Suppressor macrophage treated with lipopolysaccharide for 4 hours (primary cell): ENCODE data around the gene CEP43.

ENCODE experiments used
- DNase-seq: peaks from one replicate; pipeline ENCODE4 v3.0.0-alpha.2; 2020

CEP43 gene

GRCh38 chr6:166969390-166970002 is 29.7 kb upstream of the CEP43 start:
- DNase-seq = no peak

- DNase-seq = no peak
Observed at GRCh38 chr6:166970091-166970490, 29.1 kb upstream of the CEP43 start.

- DNase-seq = no peak
Observed at GRCh38 chr6:166970776-166971175, 28.4 kb upstream of the CEP43 start.

GRCh38 chr6:166971271-166971670 is 27.9 kb upstream of the CEP43 start:
- no peak for DNase-seq

GRCh38 chr6:166972101-166972500 is 27.1 kb upstream of the CEP43 start:
- DNase-seq = no peak

GRCh38 chr6:166976636-166977035 is 22.6 kb upstream of the CEP43 start:
- DNase-seq = no peak

GRCh38 chr6:166977621-166978525 is 21.3 kb upstream of the CEP43 start:
- DNase-seq = no peak

- DNase-seq = no peak
Observed at GRCh38 chr6:166980738-166981137, 18.5 kb upstream of the CEP43 start.

- DNase-seq = no peak
Observed at GRCh38 chr6:166987448-166987847, 11.7 kb upstream of the CEP43 start.

- no peak for DNase-seq
Observed at GRCh38 chr6:166987930-166988329, 11.3 kb upstream of the CEP43 start.

- DNase-seq = no peak
Observed at GRCh38 chr6:166988674-166989201, 10.5 kb upstream of the CEP43 start.

GRCh38 chr6:166989427-166990032 is 9.7 kb upstream of the CEP43 start:
- peak; percentile 58 for DNase-seq

- DNase-seq = peak; percentile 14
Observed at GRCh38 chr6:166996406-166996805, 2.8 kb upstream of the CEP43 start.

GRCh38 chr6:166997348-166997747 is 1.8 kb upstream of the CEP43 start:
- DNase-seq = no peak

- peak; percentile 72 for DNase-seq
Observed at GRCh38 chr6:166997768-166998255, 1.4 kb upstream of the CEP43 start.

GRCh38 chr6:166998256-166999144 is 697 bp upstream of the CEP43 start:
- peak; percentile 1 for DNase-seq

GRCh38 chr6:166999884-167000253 is 672 bp downstream of the CEP43 start:
- DNase-seq = no peak

GRCh38 chr6:167000759-167001158 is 1.6 kb downstream of the CEP43 start:
- DNase-seq = no peak

- DNase-seq = no peak
Observed at GRCh38 chr6:167005350-167006159, 6.4 kb downstream of the CEP43 start.

GRCh38 chr6:167007985-167008384 is 8.8 kb downstream of the CEP43 start:
- DNase-seq = no peak

- no peak for DNase-seq
Observed at GRCh38 chr6:167013067-167013466, 13.9 kb downstream of the CEP43 start.

- no peak for DNase-seq
Observed at GRCh38 chr6:167013946-167014345, 14.7 kb downstream of the CEP43 start.
